Endothelial cell of coronary artery (primary cell): ENCODE results near the gene PAGE2B. TPM values are rescaled to one million over a fixed set of nuclear protein-coding genes. Genes with fewer than 3 reads are reported as not detected.

Source experiments
- total RNA-seq: library from RNA; depleted of rRNA; stranded (reverse); fragments of >200 nt; gene quantifications from 2 replicates; pipeline ENCODE4 v1.2.3, GENCODE V29; 2014

The PAGE2B gene, protein sequence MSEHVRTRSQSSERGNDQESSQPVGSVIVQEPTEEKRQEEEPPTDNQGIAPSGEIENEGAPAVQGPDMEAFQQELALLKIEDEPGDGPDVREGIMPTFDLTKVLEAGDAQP
- total RNA-seq: not detected in 2 replicates

DNA sequence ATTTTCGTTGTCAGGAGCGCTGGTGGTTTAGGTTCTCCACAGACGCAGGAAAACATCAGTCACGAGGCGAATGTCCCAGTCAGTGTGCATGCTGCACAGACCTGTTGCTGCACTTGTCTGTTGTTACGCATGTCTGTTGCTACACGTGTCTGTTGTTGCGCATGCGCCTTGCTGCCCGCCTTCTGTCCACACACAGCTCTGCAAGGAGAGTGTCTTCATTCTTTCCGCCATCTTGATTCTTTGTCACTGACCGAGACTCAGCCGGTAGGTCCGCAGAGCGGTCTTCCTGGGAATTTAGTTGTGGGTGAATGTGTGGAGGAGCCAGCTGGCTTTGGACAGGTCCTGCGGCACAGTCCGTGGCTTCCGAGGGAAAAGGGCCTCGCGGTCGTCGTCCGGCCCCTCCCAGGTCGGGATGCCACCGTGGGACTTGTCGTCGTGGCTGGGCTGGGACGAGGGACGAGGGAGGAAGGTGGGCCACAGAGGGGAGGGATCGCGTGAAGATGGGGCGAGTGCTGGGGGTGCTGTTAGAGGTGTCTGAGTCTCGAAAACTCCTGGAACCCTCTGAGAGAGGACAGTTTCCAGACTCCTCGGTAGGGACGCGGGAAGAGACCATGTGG is at the start of gene PAGE2B:
TSS of gene PAGE2B (plus strand) at position 180 of the 617 bp plus-strand sequence. CDS start 1,012 bp downstream, outside the sequence.

DNA sequence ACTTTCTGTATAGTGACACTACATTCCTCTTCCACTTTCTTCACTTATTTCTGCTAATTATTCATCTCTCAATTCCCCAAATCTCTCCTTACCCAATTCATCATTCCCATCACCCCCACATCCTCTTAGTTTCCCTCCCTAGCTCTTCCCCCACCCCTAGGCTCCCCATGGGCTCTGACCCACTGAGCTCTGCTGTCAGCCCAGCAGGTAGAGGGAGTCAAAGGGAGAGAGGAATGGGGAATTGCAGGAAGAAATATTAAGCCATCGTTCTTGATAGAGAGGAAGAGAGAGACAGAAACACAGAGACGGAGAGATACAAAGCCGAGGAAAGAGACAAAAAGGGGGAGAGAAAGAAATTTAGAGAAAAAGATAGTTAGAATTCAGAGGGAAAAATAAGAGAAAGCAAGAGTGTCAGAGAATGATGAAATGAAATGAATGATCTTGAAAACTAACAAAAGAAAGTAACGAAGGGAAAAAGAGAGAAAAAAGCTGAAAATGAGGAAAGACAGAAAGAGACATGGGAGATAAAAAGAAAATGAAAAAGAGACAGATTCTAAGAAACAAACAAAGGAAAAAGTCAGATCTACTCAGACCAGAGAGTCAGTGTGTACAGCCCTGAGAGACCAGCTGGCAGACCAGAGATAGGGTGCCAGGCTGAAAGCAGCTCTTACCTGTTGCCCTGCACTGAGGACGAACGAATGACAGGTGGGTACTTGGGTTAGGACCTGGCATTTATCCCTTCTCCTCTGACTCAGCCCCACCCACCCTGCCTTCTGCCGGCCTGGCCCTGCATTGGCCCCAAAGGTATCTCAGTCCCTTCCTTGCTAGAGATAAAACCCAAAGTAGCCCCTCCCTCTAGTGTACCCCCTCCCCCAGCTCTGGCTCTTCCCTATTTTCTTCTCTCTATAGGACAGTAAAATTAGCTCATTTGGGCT is 44.3 kb upstream of the PAGE2B start, which contains the start of gene ALAS2:
TSS of gene ALAS2 (minus strand) at position 707 of the 935 bp plus-strand sequence. CDS start 4,977 bp downstream, outside the sequence.

DNA sequence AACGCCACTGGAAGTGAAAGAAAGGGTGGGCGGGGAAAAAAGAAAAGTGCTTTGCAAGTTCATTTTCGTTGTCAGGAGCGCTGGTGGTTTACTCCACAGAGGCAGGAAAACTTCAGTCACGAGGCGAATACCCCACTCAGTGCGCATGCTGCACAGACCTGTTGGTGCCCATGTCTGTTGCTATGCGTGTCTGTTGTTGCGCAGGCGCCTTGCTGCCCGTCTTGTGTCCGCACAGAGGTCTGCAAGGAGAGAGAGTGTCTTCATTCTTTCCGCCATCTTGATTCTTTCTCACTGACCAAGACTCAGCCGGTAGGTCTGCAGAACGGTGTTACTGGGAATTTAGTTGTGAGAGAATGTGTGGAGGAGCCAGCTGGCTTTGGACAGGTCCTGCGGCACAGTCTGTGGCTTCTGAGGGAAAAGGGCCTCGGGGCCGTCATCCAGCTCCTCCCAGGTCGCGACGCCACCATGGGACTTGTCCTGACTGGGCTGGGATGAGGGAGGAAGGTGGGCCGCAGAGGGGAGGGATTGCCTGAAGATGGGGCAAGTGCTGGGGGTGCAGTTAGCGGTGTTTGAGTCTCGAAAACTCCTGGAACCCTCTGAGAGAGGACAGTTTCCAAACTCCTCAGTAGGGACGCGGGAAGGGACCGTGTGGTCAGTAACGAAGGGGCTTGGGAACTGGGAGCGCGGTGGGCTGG is 14.1 kb downstream of the PAGE2B start, which contains the start of gene PAGE2:
TSS of gene PAGE2 (plus strand) at position 224 of the 695 bp plus-strand sequence. CDS start 1,003 bp downstream, outside the sequence.

Other genes starting within 250 kb of the PAGE2B start
- gene TRO, start 154.2 kb upstream of the PAGE2B start, total RNA-seq: 2.2 and 2.6 TPM in 2 replicates
- not detected in 2 replicates for gene PFKFB1, start 80.8 kb upstream of the PAGE2B start, total RNA-seq
- gene APEX2, start 74.7 kb upstream of the PAGE2B start, total RNA-seq: 6.0 and 6.6 TPM in 2 replicates
- not detected in 2 replicates for gene ALAS2, start 44.1 kb upstream of the PAGE2B start, total RNA-seq
- gene PAGE2, start 14.0 kb downstream of the PAGE2B start, total RNA-seq: not detected in 2 replicates
- not detected in 2 replicates for gene PAGE5, start 145.3 kb downstream of the PAGE2B start, total RNA-seq
- gene PAGE3, start 189.9 kb downstream of the PAGE2B start, total RNA-seq: not detected in 2 replicates